Stomach smooth muscle (tissue), 2 donors: ENCODE measurements around the gene PHKA1.
"Not testable (repeated sequence)": the region's sequence is repeated elsewhere in the genome, so short reads cannot be mapped to it uniquely, and the experiment has no call there.

Experiments used
- H3K27ac ChIP-seq: one replicate; pipeline ENCODE4 v1.7.0; 2013; ENCODE audit warnings: mild to moderate bottlenecking, low read length, inconsistent platforms
- H3K27me3 ChIP-seq, 2 donors: one replicate each; pipeline ENCODE4 v1.7.0; 2013; ENCODE audit warnings: low read length in 2 of 2; ENCODE audit not compliant: insufficient read depth in 2 of 2, control insufficient read depth in 1 of 2
- H3K36me3 ChIP-seq, 2 donors: one replicate each; pipeline ENCODE4 v1.7.0; 2013; ENCODE audit warnings: low read length in 2 of 2; ENCODE audit not compliant: control insufficient read depth in 2 of 2, insufficient read depth in 2 of 2
- H3K4me1 ChIP-seq: one replicate; pipeline ENCODE4 v1.7.0; 2013; ENCODE audit warnings: low read length; ENCODE audit not compliant: control insufficient read depth, insufficient read depth
- H3K4me3 ChIP-seq, 2 donors: one replicate each; pipeline ENCODE4 v1.7.0; 2013; ENCODE audit warnings: low read length in 2 of 2
- H3K9ac ChIP-seq, 2 donors: one replicate each; pipeline ENCODE4 v1.7.0; 2013; ENCODE audit warnings: low read length in 2 of 2, mild to moderate bottlenecking in 1 of 2
- H3K9me3 ChIP-seq, 2 donors: one replicate each; pipeline ENCODE4 v1.7.0; 2013; ENCODE audit warnings: low read length in 2 of 2; ENCODE audit not compliant: control insufficient read depth in 2 of 2
- donor health status: healthy.
- donor health status: Pancreatic carcinoma.

Gene PHKA1

DNA sequence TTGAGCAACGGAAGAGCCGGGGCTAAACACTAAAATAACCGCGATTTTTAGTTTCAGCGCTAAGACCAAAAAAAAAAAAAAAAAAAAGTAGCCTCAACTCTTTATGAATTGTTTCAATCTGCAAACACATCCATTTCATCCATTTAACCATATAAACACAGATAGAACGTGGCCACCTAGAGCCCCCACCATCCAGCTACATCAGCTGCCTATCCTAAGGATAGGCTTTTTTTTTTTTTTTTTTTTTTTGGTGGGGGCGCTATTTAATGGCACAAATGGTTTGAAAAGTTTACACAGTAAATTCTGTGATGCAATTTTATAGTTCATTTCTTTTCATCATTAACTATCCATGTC lies 141.0 kb downstream of the PHKA1 start:
- H3K27me3 ChIP-seq = peaks cover 0 to 5% of the 10 kb centered on the region in 2 donors
- peak overlapping the region in 1 of 2 donors; percentile 73 for H3K9ac ChIP-seq
- H3K4me1 ChIP-seq = no peaks in the 10 kb centered on the region
- peak overlapping the region; percentile 77 to 87 for H3K4me3 ChIP-seq
- H3K36me3 ChIP-seq = peaks cover 0 to 3% of the 10 kb centered on the region in 2 donors
- H3K27ac ChIP-seq = peak overlapping the region; percentile 69
- no peaks in the 10 kb centered on the region for H3K9me3 ChIP-seq

DNA sequence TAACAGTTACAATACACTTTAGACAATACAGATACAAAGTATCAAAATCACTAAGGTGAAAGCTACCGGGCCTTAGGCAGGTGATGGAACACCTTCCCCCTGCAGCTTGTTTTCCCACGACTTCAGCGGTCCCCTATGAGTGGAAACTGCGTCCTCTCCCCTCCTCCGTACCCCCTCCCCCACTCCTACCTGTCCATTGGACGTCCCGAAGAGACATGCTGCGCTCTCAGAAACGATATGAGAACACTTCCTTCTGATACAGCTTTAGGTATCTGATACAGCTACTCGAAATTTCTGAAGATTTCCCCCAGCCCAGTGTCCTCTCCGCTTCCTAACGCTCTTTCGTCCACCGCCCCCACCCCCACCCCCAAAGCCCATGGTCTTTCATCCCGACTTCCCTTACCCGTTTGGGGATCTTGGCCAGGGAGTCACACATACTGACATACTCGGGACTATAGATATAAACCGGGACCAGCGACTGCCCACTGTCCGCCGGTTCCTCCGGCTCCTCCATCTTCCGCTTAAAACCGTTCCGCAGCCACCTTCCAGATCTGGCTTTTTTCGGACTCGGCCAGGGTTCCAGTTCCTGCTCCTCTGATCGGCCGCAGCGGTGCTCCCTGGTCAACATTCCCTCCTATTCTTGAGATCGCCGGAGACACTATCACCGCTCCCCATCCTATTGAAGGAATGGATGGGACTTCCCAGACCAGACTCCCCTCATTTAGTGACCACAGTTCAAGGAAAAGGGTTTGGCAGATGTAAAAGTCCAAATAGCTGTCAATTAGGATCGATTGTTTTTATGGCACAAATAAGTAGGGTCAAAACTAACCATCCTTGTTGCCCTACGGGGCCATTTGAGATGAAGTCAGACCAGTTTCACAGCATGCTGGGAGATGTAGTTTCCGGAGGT lies 141.6 kb downstream of the PHKA1 start, which contains the start of gene HDAC8:
Gene HDAC8, minus strand, starts transcription at position 596 of the 910 bp plus-strand sequence. Its CDS starts 82 bp downstream, at position 514.
- H3K4me1 ChIP-seq = no peaks in the 10 kb centered on the region

DNA sequence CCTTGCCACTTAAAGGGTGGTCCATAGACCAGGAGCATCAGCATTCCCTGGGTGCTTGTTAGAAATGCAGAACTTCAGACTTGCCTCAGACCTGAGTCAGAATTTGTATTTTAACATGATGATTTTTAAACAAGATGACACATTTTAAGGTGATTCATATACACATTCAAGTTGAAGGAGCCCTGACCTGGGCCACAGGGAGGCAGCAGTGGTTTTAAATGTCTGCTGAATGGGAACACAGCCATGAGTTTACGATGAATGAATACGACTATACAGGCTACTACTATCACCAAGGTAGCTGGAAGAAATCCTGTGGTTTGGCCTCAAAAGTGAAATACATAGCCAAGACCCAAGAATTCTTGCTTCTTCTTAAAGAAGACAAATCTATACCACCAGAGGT lies 144.3 kb downstream of the PHKA1 start:
- H3K9me3 ChIP-seq = no peaks in the 10 kb centered on the region
- H3K36me3 ChIP-seq = peaks cover 6 to 14% of the 10 kb centered on the region in 2 donors
- H3K27me3 ChIP-seq = peaks cover 0 to 6% of the 10 kb centered on the region in 2 donors
- H3K4me3 ChIP-seq = no peak overlapping the region
- no peak overlapping the region for H3K27ac ChIP-seq
- H3K4me1 ChIP-seq = no peaks in the 10 kb centered on the region
- no peak overlapping the region for H3K9ac ChIP-seq

More for the DNA sequence above, 141.6 kb downstream of the PHKA1 start, which contains the start of gene HDAC8:
- peaks cover 6 to 8% of the 10 kb centered on the region in 2 donors for H3K36me3 ChIP-seq
- H3K4me3 ChIP-seq = peak within 1 kb of the TSS; percentile 77 to 87
- H3K9ac ChIP-seq = peak within 1 kb of the TSS; percentile 73 to 86
- H3K27me3 ChIP-seq = peaks cover 0 to 6% of the 10 kb centered on the region in 2 donors
- H3K9me3 ChIP-seq = no peaks in the 10 kb centered on the region
- peak within 1 kb of the TSS; percentile 69 for H3K27ac ChIP-seq

DNA sequence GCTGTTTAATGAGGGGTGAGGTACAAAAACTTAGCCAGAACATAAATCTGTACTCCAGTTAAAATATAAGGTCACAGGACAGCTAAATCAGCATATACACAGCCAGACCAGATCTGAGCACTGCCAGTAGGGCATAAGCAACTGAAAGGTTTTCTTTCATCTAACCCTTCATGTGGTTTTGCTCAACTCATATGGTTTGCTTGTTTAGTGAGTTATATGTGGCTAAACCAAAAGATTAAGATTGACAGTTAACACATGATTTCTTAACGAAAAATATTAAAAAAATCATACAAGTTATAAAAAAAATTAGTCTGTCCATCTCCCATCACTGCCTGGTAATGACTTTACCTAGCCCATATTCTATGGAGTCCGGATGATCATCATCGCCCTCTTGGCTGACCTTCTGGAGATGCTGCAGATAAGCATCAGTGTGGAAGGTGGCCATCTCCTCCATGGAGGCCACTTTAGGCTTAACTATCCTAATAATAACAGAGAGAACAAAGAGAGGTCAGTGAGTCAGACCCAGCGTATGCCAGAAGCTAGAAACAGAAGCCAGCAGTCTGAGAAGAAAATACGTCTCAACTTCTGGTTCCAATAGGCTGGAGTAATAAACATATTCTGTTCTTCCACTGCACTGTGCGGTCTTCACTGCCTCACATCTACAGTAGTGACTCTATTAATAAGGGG lies 145.6 kb downstream of the PHKA1 start:
- Histone ChIP-seq H3K4me3 (no peak overlapping the region), H3K9me3 (no peaks in the 10 kb centered on the region), H3K9ac (no peak overlapping the region), H3K36me3 (peaks cover 6 to 14% of the 10 kb centered on the region in 2 donors), H3K4me1 (no peaks in the 10 kb centered on the region), H3K27me3 (peaks cover 0 to 5% of the 10 kb centered on the region in 2 donors), H3K27ac (no peak overlapping the region)

DNA sequence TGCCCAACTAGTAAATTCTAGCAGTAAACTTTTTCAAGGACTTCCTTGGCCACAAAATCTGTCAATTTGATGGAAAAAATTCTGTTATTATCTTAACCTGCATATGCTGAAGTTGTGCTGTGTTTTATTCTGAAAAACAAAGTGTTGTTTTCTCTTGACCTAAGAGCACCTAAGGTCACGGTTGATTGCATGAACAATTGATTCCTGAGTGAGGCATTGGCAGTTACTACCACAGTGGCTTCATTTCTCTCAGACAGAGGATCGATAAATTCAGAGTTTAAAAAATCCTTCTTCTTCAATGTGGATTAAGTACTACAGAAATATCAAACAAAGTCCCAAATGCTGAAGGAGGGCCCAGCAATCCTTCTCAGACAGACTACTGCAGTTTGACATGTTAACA lies 147.7 kb downstream of the PHKA1 start:
- Histone ChIP-seq H3K9me3 (no peaks in the 10 kb centered on the region), H3K36me3 (peaks cover 6 to 14% of the 10 kb centered on the region in 2 donors), H3K27me3 (peaks cover 0 to 2% of the 10 kb centered on the region in 2 donors), H3K4me1 (no peaks in the 10 kb centered on the region), H3K4me3 (no peak overlapping the region), H3K27ac (no peak overlapping the region), H3K9ac (no peak overlapping the region)

DNA sequence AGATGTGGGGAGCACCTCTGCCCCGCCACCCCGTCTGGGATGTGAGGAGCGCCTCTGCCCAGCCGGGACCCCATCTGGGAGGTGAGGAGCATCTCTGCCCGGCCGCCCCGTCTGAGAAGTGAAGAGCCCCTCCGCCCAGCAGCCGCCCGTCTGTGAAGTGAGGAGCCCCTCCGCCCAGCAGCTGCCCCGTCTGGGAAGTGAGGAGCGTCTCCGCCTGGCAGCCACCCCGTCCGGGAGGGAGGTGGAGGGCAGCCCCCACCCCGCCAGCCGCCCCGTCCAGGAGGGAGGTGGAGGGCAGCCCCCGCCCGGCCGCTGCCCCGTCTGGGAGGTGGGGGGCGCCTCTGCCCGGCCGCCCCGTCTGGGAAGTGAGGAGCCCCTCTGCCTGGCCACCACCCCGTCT lies 154.5 kb downstream of the PHKA1 start:
- not testable (repeated sequence) for H3K4me3 ChIP-seq, H3K27me3 ChIP-seq, H3K9ac ChIP-seq, H3K27ac ChIP-seq, H3K9me3 ChIP-seq, H3K36me3 ChIP-seq, H3K4me1 ChIP-seq

DNA sequence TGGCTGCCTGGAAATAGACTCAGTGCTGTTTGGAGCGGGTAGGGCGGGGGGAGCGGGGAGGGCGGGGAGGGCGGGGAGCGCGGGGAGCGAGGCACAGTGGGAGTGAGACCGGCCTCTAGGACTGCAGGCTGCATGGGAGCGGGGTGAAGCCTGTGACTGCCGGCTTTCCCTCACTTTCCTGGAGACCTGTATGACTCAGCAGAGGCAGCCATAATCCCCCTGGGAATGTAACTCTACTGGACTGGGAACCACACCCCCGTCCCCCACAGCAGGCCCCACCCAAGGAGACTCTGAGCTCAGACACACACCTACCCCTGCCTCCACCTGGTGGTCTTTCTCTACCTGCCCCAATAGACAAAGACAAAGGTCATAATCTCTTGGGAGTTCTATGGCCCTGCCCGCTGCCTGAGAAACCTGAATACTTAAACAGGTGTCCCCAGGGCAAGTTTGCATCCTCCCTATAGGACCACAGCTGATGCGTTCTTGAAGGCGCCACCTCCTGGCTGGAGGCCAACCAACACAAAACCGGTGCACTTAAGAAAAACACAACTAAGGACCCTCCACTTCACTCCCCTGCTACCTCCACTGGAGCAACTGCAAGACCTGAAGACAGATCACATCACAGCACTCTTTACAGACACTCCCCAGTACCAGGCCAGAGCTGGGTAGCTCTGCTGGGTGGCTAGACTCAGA lies 159.5 kb downstream of the PHKA1 start:
- Histone ChIP-seq H3K27me3 (no peaks in the 10 kb centered on the region), H3K4me3 (no peak overlapping the region), H3K9ac (no peak overlapping the region), H3K4me1 (no peaks in the 10 kb centered on the region), H3K36me3 (no peaks in the 10 kb centered on the region), H3K27ac (no peak overlapping the region), H3K9me3 (no peaks in the 10 kb centered on the region)

DNA sequence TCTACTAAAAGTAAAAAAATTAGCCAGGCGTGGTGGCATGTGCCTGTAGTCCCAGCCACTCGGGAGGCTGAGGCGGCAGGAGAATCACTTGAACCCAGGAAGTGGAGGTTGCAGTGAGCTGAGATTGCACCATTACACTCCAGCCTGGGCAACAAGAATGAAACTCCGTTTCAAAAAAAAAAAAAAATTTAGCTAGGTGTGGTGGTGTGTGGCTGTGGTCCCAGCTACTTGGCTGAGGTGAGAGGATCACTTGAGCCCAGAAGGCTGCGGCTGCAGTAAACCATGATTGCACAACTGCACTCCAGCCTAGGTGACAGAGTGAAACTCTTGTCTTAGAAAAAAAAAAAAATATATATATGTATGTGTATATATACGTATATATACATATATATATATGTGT lies 161.7 kb downstream of the PHKA1 start:
- not testable (repeated sequence) for H3K9me3 ChIP-seq, H3K36me3 ChIP-seq, H3K27ac ChIP-seq, H3K9ac ChIP-seq, H3K27me3 ChIP-seq, H3K4me3 ChIP-seq, H3K4me1 ChIP-seq

DNA sequence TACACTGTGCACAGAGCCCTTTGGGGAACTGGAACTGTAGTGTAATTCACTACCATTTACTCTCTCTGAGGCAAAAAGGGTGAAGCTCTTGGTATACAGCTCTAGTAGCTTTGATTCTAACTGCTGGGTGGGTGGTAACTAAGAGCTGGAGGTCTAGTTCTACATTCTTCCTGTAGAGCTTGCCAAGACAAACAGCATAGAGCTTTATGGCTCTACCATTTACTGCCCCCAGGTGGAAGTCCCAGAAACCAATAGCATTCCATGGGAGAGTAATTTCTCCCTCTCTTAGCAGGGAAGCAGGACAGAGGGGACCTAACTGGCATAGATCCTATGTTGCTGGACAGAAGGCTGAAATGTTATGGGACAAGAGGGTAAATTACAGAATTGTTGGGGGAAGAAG lies 168.1 kb downstream of the PHKA1 start:
- Histone ChIP-seq H3K4me3 (no peak overlapping the region), H3K27ac (no peak overlapping the region), H3K4me1 (no peaks in the 10 kb centered on the region), H3K27me3 (peaks cover 0 to 4% of the 10 kb centered on the region in 2 donors), H3K36me3 (no peaks in the 10 kb centered on the region), H3K9ac (no peak overlapping the region), H3K9me3 (no peaks in the 10 kb centered on the region)

DNA sequence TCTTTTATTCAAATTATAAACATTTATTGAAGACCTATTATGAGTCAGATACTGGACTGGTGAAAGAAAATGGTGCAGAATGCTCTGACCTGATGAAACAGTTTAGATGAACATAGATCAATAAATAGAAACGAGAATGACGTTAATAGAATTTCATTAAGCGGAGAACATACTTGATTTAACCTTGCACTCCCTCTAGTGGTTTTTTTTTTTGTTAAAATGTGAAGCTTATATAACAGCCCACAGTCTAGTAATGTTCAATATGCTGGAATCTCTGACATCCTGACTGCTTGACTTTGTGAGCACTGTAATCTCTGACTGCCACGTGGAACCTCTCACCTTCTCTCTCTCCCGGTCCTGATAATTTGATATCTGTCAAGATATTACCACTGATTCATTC lies 173.8 kb downstream of the PHKA1 start:
- H3K4me1 ChIP-seq = no peaks in the 10 kb centered on the region
- H3K9me3 ChIP-seq = no peaks in the 10 kb centered on the region
- H3K9ac ChIP-seq = no peak overlapping the region
- H3K4me3 ChIP-seq = no peak overlapping the region
- H3K36me3 ChIP-seq = no peaks in the 10 kb centered on the region
- H3K27me3 ChIP-seq = peaks cover 0 to 2% of the 10 kb centered on the region in 2 donors
- H3K27ac ChIP-seq = no peak overlapping the region
